Stimulated activated CD4-positive, alpha-beta T cell treated with anti-CD3 and anti-CD28 coated beads, Interleukin-1b, Interleukin-23, amount 100 ng/mL, for 48 hours (primary cell): Measurements from ENCODE around the gene C11orf98.
"Not testable (repeated sequence)": the region's sequence is repeated elsewhere in the genome, so short reads cannot be mapped to it uniquely, and the experiment has no call there.

ENCODE experiments used
- DNase-seq: peaks from one replicate; pipeline ENCODE4 v3.0.0-alpha.2; 2020

C11orf98 gene

DNA sequence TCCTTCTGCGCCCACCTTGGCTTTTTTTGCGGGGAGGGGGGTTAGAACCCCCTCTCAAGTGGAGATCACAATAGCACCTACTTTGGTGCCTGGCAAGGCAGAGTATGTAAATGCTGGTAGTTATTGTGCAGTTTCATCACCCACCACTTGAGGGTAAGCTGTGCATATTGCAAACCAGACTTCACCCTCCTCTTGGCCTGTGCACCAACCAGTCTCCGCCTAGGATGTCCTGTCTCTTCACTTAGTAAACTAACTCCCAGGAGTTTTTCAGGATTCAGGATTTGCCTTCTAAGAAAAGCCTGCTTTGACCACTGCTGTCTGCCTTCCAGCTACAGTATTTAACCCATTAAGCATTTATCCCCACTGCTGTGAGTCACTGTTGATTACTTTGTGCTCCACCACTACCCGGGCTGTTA, 15.8 kb upstream of the C11orf98 start:
- peak; percentile 31 for DNase-seq

DNA sequence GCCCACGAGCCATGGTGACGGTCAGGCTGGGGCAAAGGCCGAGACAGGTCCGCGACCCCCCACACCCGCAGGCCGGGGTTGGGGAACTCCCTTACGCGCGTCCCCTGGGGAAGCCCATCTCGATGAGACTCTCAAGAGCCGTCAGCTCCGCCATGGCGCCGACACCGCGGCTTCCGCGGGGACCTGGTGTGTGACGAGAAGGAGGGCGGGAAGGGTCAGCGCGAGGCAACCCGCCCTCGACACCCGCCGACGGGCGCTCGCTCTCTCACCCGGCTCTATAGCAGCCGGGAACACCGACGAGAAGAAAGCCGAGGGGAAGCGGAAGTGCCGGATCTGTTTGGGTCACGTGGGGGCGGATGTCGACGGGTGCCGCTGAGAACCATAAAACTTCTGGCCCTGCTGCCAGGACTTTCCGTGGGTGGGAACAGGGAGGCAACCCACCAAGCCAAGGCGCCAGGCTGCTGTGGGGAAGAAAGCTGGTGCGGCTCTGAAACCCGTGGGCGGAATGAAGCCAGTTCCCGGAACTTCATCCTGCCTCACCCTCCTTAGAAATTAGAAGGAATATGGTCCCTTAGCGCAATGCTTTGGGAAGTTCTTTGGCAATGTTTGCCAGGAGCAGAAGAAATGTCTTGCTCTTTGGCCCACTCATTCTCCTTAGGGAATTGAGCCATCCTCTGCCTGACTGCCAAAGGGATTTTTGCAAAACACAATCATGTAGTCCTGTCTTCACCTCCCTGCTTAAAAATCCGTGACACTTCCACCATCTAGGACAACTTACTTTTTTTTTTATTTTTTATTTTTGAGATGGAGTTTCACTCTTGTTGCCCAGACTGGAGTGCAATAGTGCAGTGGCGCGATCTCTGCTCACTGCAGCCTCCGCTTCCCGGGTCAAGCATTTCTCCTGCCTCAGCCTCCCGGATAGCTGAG, 14.0 kb upstream of the C11orf98 start, which contains the start of gene UBXN1:
UBXN1 (minus strand) TSS at position 304 of the 927 bp plus-strand sequence; CDS start at position 154, 150 bp downstream.
- DNase-seq: peak; percentile 90

DNA sequence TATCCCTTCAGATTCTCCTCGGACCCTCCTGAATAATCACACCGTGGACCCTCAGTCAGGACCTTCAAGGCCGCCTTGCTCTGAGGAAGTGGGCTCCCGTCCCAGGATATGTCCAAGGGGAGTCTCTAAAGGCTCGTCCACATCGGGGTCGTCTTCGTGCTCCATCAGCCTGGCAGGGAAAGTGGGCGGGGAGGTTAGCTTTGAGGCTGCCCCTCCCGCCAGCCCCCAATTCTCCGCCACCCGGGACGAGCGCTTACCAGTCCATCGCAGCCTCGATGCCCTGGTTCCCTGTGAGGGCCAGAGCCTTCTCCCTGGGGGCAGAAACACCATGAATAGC, 13.4 kb upstream of the C11orf98 start:
- no peak for DNase-seq

DNA sequence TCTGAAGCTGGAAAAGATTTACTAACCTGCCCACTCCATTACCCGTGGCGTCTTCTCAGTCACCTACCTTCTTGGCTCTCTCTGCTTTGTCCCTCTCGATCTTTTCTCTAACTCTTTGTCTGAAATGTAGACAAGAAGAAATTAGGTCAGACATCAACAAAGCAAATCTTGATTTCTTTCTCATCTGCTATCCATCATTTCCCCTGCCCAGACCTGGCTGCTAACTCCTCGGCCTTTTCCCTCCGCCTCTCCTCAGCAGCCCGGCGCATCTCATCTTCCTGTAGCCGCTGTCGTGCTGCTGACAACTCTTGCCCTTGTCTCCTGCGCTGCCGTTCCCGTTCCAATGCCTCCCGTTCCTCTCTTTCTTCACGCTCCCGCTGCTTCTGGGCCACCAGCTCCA, 12.7 kb upstream of the C11orf98 start:
- DNase-seq: no peak

DNA sequence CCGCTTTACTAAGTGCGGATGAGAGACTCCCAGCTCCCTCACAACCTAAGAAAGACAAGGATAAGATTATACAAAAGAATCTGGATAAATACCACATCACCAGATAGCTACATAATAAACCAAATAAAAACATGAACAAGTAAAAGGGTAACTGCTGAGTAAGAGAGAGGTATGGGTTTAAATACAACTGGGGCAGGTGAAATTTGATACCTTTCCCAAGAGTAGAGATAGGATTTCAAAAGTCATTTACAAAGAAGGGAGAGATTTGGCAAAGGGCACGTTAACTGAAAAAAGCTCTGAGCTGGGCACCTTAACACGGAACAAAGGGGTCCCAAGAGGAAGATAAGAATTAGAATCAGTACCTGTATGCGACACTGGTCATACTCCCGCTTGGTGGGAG, 12.1 kb upstream of the C11orf98 start:
- DNase-seq: no peak

DNA sequence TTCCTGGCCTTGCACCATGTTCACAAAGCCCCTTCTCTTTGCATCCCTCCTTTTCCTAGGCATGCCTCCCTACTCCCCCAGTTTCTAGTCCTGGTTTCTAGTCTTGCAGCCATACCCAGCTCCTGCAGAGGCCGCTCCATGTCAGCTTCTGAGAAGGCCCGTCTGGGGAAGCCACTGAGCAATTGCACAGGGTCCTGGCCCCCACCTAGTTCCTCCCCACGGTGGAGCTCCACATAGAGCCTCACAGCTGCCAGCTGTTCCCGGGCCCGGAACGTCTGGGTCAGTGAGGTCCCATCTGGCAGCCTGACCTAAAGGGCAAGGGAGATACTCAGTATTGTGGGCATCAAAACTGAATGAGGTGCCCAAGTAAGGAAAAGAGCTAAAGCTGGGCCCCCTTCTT, 11.7 kb upstream of the C11orf98 start:
- no peak for DNase-seq

DNA sequence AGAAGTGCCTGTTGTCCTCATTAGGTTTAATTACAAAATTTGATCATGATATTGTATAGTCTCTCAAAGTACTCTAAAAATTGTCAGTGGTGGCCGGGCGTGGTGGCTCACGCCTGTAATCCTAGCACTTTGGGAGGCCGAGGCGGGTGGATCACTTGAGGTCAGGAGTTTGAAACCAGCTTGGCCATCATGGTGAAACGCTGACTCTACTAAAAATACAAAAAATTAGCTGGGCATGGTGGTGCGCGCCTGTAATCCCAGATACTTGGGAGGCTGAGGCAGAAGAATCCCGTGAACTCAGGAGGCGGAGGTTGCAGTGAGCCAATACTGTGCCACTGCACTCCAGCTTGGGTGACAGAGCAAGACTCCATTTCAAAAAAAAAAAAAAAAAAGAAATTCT, 10.4 kb upstream of the C11orf98 start:
- not testable (repeated sequence) for DNase-seq

DNA sequence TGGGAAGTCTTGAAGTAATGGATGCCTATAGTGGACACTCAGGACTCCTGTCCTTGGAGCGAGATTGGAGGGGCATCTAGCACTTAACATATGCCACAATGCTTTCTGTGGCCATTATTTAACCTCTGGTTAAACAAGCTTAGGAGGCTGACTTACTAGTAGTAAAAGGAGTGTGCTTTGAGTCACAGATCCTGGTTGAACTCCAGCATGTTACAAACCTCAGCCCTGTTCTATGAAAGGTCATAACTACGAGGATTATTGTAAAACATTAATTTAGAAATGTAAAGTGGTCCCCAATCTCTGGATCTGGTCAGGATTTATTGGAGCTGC, 8.2 kb upstream of the C11orf98 start:
- DNase-seq: no peak

DNA sequence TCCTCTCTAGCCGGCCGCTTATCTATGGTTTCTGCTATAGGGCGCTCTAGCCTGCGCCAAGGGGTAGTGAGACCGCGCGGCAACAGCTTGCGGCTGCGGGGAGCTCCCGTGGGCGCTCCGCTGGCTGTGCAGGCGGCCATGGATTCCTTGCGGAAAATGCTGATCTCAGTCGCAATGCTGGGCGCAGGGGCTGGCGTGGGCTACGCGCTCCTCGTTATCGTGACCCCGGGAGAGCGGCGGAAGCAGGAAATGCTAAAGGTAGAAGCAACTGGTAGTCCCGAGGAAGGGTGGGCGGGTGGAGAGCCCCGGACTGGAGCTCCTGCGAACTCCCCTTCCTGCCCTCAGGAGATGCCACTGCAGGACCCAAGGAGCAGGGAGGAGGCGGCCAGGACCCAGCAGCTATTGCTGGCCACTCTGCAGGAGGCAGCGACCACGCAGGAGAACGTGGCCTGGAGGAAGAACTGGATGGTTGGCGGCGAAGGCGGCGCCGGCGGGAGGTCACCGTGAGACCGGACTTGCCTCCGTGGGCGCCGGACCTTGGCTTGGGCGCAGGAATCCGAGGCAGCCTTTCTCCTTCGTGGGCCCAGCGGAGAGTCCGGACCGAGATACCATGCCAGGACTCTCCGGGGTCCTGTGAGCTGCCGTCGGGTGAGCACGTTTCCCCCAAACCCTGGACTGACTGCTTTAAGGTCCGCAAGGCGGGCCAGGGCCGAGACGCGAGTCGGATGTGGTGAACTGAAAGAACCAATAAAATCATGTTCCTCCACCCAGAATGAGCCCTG, 6.8 kb upstream of the C11orf98 start, which contains the start of the genes LBHD1 and UQCC3:
LBHD1 (minus strand) TSS at position 660 of the 782 bp plus-strand sequence. CDS start 2,236 bp downstream, outside the sequence.
UQCC3 (plus strand) TSS at position 66 of the 782 bp plus-strand sequence; CDS start at position 139, 73 bp downstream.
- DNase-seq: peak; percentile 75

DNA sequence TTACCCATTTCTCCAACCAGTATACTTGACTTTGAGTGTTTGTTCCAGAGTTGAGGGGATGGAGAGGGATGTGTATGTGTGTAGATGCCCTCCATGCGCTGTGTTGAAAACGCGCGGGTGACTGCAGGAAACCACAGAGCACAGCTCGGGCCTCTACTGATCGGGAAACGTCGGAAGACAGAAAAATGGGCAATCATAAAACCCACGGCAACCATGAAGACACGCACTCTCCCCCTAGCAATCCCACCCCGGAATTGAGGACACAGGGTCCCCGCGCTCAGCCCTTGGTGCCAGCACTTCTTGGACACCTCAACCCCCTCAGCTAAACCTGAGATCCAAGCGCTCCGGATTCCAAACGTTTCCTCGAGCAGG, 6.2 kb upstream of the C11orf98 start:
- no peak for DNase-seq

DNA sequence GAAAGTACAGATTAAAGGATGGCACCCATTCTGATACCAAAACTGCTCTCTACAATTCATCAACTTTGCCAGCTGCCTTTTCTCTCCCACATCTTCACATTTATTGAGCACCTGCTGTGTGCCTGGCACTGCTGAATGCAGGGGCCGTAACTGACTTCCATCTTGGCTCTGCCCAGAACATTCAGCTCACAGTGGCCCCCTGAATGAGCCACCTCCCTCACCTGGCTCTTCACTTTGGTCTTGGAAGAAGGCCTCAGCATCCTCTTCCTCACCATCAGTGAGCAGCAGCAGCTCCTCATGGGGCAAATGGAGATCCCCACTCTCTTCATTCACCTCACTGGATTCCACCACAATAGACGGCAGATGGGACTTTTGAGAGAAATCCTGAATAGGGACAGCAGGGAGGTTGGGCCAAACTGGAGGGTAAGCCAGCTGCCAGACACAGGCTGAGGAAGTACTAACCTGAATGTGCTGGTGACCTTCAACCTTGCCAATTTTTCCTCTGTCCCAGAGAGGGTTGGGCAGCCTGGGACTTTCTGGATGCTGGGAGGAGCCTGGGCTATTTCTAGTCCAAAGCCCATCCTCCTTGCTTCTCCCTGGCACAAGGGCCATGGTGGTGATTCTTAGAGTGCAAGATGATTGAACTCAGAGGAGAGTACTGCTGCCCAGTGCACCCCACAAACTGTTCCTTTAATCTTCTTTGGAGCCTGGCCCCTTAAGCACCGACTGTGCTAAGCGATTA, 4.6 kb upstream of the C11orf98 start:
- no peak for DNase-seq

DNA sequence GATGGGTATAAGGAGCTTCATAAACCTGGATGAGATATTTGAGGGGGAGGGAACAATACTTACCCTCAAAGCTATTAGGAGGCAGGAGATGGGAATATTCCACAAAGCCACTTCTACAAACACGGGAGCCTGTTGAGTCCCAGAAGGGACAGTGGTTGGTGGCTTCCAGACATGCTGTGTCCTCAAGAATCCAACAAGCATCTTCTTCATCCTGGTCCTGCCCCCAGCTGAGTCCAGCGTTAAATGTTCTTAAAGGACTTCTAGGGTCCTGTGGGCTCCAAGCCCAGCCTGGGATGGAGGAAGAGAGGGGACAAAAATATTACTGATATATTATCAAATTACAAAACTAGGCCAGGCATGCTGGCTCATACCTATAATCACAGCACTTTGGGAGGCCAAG, 2.5 kb upstream of the C11orf98 start:
- DNase-seq: no peak

DNA sequence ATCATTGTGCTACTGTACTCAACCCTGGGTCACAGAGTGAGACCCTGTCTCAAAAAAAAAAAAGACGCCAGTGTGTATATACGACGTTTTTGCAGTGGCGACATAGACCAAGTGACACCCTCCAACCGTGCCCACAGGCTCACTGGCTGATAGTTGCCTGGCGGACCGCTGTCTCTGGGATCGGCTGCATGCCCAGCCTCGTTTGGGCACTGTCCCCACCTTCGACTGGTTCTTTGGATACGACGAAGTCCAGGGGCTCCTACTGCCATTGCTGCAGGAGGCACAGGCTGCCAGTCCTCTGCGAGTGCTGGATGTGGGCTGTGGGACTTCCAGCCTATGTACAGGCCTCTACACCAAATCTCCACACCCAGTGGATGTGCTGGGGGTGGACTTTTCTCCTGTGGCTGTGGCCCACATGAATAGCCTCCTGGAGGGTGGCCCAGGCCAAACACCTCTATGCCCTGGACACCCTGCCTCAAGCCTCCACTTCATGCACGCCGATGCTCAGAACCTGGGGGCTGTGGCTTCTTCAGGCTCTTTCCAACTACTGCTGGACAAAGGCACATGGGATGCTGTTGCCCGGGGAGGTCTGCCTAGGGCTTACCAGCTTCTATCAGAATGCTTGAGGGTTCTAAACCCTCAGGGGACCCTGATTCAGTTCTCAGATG, 1.4 kb upstream of the C11orf98 start:
- DNase-seq: no peak

DNA sequence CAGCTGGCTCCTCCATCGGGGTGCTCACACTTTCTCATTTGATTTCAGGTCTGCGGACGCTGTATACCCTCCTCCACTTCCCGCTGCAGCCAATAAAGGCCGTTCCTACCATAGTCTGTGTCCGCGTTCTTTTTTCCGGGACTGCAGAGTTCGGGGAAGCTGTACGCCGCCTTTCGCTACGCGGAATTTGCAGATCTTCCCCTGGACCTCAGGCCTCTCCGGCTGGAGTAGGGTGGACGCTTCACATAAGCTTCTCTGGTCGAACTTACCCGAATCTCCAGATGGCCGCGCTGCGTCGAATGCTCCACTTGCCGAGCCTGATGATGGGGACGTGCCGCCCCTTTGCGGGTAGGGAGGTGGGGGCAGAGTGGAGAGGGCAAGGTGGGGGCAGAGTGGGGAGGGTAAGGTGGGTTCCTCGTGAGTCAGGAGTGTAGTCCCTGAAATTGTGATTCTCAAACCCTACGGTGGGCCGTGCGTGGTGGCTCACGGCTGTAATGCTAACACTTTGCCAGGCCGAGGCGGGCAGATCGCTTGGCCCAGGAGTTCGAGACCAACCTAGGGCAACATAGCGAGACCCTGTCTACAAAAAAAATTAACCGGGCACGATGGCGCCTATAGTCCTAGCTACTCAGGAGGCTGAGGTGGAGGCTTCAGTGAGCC, 719 bp upstream of the C11orf98 start:
- peak; percentile 54 for DNase-seq

DNA sequence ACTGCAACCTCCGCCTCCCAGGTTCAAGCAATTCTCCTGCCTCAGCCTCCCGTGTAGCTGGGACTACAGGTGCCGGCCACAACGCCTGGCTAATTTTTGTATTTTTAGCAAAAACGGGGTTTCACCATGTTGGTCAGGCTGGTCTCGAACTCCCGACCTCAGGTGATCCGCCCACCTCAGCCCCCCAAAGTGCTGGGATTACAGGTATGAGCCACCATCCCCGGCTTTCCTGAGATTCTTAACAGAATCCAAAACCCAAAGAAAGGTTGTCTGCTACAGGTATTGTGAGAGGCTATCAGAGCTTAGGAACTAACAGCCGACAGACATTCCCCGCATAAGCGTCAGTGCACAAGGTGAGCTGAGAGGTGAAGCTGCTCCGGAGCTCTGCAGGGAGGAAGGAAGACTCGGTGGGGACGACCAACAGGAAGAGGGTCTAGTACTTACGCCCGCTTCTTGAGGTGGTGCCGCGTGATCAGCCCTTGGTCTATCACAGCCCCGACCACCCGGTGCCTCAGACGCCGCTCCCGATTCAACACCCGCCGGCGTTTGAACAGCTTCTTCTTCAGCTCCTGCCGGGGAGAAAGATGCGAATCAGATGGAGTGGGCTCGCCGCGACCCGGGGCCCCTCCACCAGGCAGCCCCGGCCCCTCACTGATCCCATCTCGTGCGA, 470 bp downstream of the C11orf98 start:
- peak; percentile 63 for DNase-seq

DNA sequence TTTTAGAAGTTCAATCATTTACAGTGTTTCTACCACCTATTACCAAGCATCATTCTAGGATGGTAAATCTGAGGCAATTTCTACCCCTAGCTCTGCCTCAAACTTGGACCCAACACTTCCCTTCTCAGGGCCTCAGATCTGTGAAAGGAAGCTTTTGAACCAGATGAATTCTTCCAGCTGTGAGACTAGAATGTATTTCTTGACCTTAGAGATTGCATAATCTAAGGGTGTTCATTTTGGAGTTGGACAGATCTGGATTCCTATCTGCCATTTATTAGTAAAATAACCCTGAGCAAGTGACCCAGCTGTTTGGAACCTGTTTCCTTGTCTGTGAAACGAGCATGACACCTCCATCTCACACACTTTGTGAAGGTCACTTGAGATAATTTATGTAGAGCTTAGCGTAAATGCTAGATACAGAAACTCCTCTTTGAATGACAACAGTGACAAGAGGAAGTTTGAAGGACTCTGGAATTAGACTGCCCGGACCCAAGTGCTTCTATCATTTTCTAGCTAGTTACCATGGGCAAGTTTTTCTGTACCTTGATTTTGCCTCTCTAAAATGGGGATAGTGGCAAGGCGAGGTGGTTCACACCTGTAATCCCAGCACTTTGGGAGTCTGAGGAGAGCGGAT, 8.1 kb downstream of the C11orf98 start:
- DNase-seq: no peak

DNA sequence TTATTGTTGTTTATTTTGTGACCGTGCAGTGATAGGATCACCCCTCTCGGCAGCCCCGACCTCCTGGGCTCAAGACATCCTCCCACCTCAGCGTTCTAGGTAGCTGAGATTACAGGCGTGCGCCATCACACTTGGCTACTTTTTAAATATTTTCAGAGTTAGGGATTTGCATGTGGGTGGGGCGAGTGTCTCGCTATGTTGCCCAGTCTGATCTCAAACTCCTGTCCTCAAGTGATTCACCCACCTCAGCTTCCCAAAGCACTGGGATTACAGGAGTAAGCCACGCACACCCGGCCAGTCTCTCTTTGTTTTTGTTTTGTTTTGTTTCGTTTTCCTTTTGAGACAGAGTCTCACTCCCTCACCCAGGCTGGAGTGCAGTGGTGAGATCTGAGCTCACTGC, 10.7 kb downstream of the C11orf98 start:
- no peak for DNase-seq

DNA sequence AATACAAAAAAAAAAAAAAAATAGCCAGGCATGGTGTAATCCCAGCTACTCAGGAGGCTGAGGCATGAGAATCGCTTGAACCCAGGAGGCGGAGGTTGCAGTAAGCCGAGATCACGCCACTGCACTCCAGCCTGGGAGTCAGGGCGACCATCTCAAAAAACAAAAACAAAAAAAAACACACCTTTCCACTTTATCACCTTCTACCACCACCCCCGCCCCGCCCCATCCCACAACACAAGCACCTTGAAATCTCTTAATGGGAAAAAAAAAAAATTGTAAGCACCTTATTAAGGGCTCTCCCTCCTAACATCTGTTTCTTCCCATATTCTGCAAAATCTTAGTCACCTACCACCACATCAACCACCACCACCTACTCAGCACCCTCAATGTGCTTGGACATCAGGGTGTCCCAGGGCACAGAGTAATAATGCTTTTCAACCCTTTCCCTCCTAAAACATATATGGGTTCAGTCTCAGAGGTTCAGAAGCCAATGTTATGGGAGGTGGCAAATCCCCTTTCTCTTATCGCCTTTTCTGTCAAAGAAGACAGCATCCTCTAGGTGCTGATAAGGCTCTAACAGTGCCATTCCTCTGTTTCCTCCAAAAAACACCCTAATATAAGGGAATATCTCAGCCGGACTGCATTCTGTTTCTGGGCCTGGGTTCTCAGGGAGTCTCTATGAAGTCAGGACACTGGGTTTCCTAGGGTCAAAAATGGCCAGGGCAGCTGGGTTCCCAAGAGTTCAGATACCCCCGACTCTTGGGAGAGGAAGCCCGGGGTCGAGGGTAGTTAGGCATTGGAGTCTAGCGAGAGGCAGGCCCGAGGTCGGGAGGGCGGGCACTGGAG, 12.6 kb downstream of the C11orf98 start:
- no peak for DNase-seq

DNA sequence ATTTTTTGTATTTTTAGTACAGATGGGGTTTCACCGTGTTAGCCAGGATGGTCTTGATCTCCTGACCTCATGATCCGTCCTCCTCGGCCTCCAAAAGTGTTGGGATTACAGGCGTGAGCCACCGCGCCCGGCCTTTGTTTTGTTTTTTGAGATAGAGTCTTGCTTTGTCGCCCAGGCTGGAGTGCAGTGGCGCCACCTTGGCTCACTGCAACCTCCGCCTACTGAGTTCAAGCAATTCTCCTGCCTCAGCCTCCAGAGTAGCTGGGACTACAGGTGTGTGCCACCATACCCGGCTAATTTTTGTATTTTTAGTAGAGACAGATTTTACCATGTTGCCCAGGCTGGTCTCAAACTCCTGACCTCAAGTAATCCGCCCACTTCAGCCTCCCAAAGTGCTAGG, 14.7 kb downstream of the C11orf98 start:
- not testable (repeated sequence) for DNase-seq

DNA sequence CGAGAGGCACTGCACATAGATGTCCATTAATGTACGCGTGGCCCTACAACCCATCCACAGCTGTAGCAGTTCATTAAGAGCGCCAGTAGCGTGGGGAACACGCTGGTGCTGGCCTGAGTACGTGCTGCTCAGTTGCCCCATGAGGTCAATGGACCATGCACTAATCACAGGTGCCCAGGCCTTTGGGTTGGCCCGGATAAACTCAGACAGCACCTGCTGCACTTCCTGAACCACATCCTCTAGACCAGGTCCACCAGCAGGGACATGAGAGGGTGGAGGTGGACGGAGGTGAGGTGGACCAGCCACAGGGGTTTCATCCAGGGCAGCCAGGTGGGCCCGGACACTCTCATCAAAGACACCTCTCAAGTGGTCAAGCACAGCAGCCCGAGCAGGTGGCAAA, 15.5 kb downstream of the C11orf98 start:
- no peak for DNase-seq
